Sigmoid colon (tissue), 7 donors: ENCODE measurements around the gene CAP2. TPM values are rescaled to one million over a fixed set of nuclear protein-coding genes. Genes with fewer than 3 reads are reported as not detected.
A peak's percentile ranks its signal among the peaks of the same experiment; 100 is the strongest.

ENCODE experiments used
- DNase-seq: peaks from one replicate; pipeline ENCODE4 v3.0.0-alpha.2; 2019
- H3K27ac ChIP-seq, 4 donors: fragments of 200-600 bp; sonication (generic); one replicate each; pipeline ENCODE4 v1.5.1; 2016 to 2019; ENCODE audit warnings: mild to moderate bottlenecking in 1 of 4
- H3K27me3 ChIP-seq, 3 donors: fragments of 200-600 bp; sonication (generic); one replicate each; pipeline ENCODE4 v1.5.1; 2019; ENCODE audit warnings: mild to moderate bottlenecking in 1 of 3
- H3K36me3 ChIP-seq, 4 donors: fragments of 200-600 bp; sonication (generic); one replicate each; pipeline ENCODE4 v1.5.1; 2016 to 2019
- H3K4me1 ChIP-seq, 4 donors: fragments of 200-600 bp; sonication (generic); one replicate each; pipeline ENCODE4 v1.5.1; 2017 to 2019
- H3K4me3 ChIP-seq, 4 donors: fragments of 200-600 bp; sonication (generic); one replicate each; pipeline ENCODE4 v1.5.1; 2017 to 2019; ENCODE audit warnings: mild to moderate bottlenecking in 2 of 4, moderate library complexity in 1 of 4
- H3K9me3 ChIP-seq, 4 donors: fragments of 200-600 bp in 3 of 4; sonication (generic) in 3 of 4; one replicate each; pipeline versions ENCODE4 v1.5.1 to v1.6.1; 2013 to 2019
- EP300 ChIP-seq, 4 donors: sonication (generic); formaldehyde crosslinking; IDR thresholded peaks; one replicate each; pipeline ENCODE4 v1.6.1; 2017; ENCODE audit warnings: antibody characterized with exemption in 4 of 4
- POLR2A ChIP-seq, 2 donors: fragments of 450-650 bp; IDR thresholded peaks; one replicate each; pipeline ENCODE4 v1.6.1; 2016; ENCODE audit warnings: antibody characterized with exemption in 2 of 2, mild to moderate bottlenecking in 2 of 2, moderate library complexity in 2 of 2
- POLR2AphosphoS5 ChIP-seq, 4 donors: sonication (generic); formaldehyde crosslinking; IDR thresholded peaks; one replicate each; pipeline ENCODE4 v1.6.1; 2017; ENCODE audit warnings: antibody characterized with exemption in 4 of 4
- WGBS, 2 donors: extraction: QIAGEN DNeasy Blood & Tissue Kit; methylation state at CpG; one replicate each; pipeline ENCODE4 v1.1.7; 2013; 5-methylcytosine and 5-hydroxymethylcytosine counted together
- intact Hi-C: fragments of 100-400 bp; cut with DNase I; formaldehyde crosslinking; loops from one replicate; pipeline ENCODE4 v1.15.1; 2023
- polyA plus RNA-seq, 3 donors: library from polyadenylated mRNA; stranded (reverse); fragments of 200-250 nt; gene quantifications; one replicate each; pipeline ENCODE4 v1.2.3, GENCODE V29; 2013
- total RNA-seq, 4 donors: library from RNA; depleted of rRNA; stranded (reverse); fragments of >200 nt; gene quantifications; one replicate each; pipeline ENCODE4 v1.1.0, GENCODE V29; 2016
- TF ChIP-seq, protein P1 (sequence below), 4 experiments: fragments of 450-650 bp in 3 of 4; fragments of 200-600 bp in 1 of 4; IDR thresholded peaks; one replicate each; pipeline ENCODE4 v1.5.1; 2016 to 2019; ENCODE audit warnings: antibody characterized with exemption in 4 of 4, mild to moderate bottlenecking in 3 of 4, moderate library complexity in 2 of 4
- donor health status: healthy with polysubstance abuse.
- donor health status: Bipolar disorder and iron deficiency.
- donor health status: healthy.

CAP2 gene
- total and polyA plus RNA-seq, 7 donors, result 0.92 to 67.1 (median 48.3) TPM

DNA sequence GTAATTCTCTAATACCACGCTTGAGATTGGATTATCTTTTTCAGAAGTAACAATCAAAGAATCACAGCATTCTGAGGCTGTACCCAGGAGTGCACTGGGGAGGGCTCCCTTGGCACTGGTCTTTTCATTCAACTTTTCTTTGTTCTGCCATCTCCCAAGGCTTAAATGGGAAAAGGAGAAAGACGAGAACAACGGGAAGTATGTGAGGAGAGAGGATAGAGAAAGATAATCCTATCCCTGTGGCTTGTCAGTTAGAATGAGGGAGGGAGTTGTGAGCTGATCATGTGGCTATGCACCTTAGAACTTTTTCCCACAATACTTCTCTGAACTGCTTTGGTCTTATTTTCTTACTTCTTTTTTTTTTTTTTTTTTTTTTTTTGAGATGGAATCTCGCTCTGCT is 83.1 kb downstream of the CAP2 start:
- no peak for DNase-seq
- Histone ChIP-seq H3K4me1 (peaks cover 0 to 69% (median 57%) of the 10 kb centered on the region in 4 donors), H3K36me3 (no peaks in the 10 kb centered on the region), H3K9me3 (no peaks in the 10 kb centered on the region), H3K4me3 (no peak overlapping the region), H3K27me3 (no peaks in the 10 kb centered on the region), H3K27ac (peak overlapping the region; percentile 73 to 87 (median 84))
- intact Hi-C loops, result loop anchor here (10.0 kb wide), 1 partner anchor 228 kb away; the partner anchor contains the start of gene NUP153
- no peak for TF ChIP-seq EP300 (IDR thresholded peaks at IDR 0.05)
- no peak for TF ChIP-seq POLR2AphosphoS5 (IDR thresholded peaks at IDR 0.05)
- no peak for TF ChIP-seq POLR2A (IDR thresholded peaks at IDR 0.05)
- TF ChIP-seq, protein P1, sequence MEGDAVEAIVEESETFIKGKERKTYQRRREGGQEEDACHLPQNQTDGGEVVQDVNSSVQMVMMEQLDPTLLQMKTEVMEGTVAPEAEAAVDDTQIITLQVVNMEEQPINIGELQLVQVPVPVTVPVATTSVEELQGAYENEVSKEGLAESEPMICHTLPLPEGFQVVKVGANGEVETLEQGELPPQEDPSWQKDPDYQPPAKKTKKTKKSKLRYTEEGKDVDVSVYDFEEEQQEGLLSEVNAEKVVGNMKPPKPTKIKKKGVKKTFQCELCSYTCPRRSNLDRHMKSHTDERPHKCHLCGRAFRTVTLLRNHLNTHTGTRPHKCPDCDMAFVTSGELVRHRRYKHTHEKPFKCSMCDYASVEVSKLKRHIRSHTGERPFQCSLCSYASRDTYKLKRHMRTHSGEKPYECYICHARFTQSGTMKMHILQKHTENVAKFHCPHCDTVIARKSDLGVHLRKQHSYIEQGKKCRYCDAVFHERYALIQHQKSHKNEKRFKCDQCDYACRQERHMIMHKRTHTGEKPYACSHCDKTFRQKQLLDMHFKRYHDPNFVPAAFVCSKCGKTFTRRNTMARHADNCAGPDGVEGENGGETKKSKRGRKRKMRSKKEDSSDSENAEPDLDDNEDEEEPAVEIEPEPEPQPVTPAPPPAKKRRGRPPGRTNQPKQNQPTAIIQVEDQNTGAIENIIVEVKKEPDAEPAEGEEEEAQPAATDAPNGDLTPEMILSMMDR (IDR thresholded peaks at IDR 0.05), result no peak
- 85% methylated on average over 4 of the region's 4 CpGs for WGBS, 2 donors

DNA sequence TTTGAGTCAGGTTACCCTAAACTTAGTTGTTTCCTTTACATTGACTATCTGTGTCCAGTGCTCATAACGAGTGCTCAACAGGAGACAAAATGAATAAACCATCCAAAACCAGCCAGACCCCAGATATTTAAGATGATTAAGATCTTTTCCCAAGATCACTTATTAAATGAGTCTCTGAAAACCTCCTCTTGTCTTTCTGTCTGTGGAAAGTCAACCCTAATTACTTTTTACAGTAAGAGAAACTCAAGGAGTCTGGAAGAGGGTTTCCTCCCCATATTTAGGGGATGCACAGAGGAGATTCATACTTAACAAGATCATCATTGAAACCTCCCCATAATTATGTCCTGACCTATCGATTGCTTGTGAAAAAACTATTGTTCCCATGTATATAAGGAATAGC is 84.0 kb downstream of the CAP2 start:
- TF ChIP-seq EP300 (IDR thresholded peaks at IDR 0.05) (no peak), POLR2A (IDR thresholded peaks at IDR 0.05) (no peak), POLR2AphosphoS5 (IDR thresholded peaks at IDR 0.05) (no peak)
- TF ChIP-seq, protein P1 (IDR thresholded peaks at IDR 0.05), result no peak
- intact Hi-C loops, result loop anchor here (10.0 kb wide), 1 partner anchor 227 kb away; the partner anchor contains the start of gene NUP153
- Histone ChIP-seq H3K36me3 (no peaks in the 10 kb centered on the region), H3K4me3 (no peak overlapping the region), H3K4me1 (peaks cover 0 to 65% (median 52%) of the 10 kb centered on the region in 4 donors), H3K27me3 (no peaks in the 10 kb centered on the region), H3K9me3 (no peaks in the 10 kb centered on the region), H3K27ac (peak overlapping the region; percentile 73 to 87 (median 84))
- no peak for DNase-seq
- WGBS, 2 donors, result 89% methylated on average over 2 of the region's 2 CpGs

DNA sequence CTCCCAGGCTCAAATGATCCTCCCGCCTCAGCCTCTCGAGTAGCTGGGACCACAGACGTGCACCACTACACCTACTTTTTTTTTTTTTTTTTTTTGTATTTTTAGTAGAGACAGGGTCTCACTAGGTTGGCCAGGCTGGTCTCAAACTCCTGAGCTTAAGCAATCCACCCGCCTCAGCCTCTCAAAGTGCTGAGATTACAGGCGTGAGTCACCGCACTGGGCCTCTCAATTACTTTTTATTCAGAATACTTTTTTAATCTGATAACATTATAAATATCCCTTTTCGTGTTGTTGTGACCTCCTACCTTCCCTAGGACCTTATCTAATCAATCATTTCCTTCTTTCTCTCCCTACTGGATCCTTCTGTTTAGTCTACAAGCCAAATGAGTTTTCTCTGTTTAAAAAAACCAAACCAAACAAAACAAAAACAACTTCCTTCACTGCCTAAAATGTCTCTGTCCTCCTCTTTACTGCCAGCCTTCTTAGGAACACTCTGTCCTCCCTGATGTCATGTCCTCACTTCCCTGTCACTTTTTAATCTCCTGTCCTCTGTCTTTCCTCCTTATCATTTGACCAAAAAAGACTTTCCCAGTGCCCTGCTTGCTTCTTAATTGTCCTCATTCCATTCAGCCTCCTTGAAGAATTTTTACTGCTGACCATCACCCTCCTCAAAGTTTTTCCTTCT is 85.0 kb downstream of the CAP2 start:
- intact Hi-C loops, result loop anchor here (10.0 kb wide), 1 partner anchor 226 kb away; the partner anchor contains the start of gene NUP153
- Histone ChIP-seq H3K27me3 (no peaks in the 10 kb centered on the region), H3K4me1 (peaks cover 0 to 54% (median 42%) of the 10 kb centered on the region in 4 donors), H3K9me3 (no peaks in the 10 kb centered on the region), H3K36me3 (no peaks in the 10 kb centered on the region), H3K27ac (peak overlapping the region; percentile 17 to 87 (median 60)), H3K4me3 (no peak overlapping the region)
- no peak for TF ChIP-seq POLR2A (IDR thresholded peaks at IDR 0.05)
- TF ChIP-seq EP300 (IDR thresholded peaks at IDR 0.05), result peak in 2 of 4 donors; percentile 16 to 27
- peak in 2 of 4 donors; percentile 34 to 36 for TF ChIP-seq POLR2AphosphoS5 (IDR thresholded peaks at IDR 0.05)
- TF ChIP-seq, protein P1 (IDR thresholded peaks at IDR 0.05), result no peak
- no peak for DNase-seq
- 80 to 92% methylated on average over 7 of the region's 7 CpGs for WGBS, 2 donors

DNA sequence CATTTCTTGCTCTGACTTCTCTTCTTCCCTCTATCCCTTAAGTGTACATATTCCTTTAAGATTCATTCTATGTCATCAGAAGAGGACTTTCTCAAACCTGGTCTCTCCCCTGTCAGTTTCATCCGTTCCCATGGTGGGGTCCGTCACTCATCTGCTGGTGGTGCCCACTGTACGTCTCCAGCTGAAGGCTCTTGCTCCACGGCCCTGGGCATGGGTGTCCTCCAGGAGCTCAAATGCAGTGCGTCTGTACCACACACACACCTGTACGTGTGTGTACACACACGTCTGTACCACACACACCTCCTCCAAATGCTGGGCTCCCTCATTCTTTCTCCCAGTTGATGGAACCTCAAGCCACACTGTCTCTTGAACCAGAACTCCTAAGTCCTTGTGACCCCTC is 85.6 kb downstream of the CAP2 start:
- WGBS, 2 donors, result 89 to 92% methylated on average over 7 of the region's 7 CpGs
- TF ChIP-seq POLR2A (IDR thresholded peaks at IDR 0.05) (no peak), POLR2AphosphoS5 (IDR thresholded peaks at IDR 0.05) (no peak), EP300 (IDR thresholded peaks at IDR 0.05) (no peak)
- TF ChIP-seq, protein P1 (IDR thresholded peaks at IDR 0.05), result no peak
- Histone ChIP-seq H3K4me3 (no peak overlapping the region), H3K36me3 (no peaks in the 10 kb centered on the region), H3K27ac (peak overlapping the region; percentile 17 to 87 (median 60)), H3K4me1 (peaks cover 0 to 49% (median 36%) of the 10 kb centered on the region in 4 donors), H3K27me3 (no peaks in the 10 kb centered on the region), H3K9me3 (no peaks in the 10 kb centered on the region)
- intact Hi-C loops, result loop anchor here (10.0 kb wide), 1 partner anchor 226 kb away; the partner anchor contains the start of gene NUP153
- DNase-seq, result no peak
